GM20431 (cell line): Measurements from ENCODE around the gene BAK1.

Experiments
- in situ Hi-C: fragments of 300-500 bp; cut with MseI, MboI; formaldehyde crosslinking; loops from one replicate; pipeline ENCODE4 v1.15.0; 2020; ENCODE audit warnings: low sequenced_read_pairs; ENCODE audit not compliant: unreplicated experiment

The BAK1 gene

DNA sequence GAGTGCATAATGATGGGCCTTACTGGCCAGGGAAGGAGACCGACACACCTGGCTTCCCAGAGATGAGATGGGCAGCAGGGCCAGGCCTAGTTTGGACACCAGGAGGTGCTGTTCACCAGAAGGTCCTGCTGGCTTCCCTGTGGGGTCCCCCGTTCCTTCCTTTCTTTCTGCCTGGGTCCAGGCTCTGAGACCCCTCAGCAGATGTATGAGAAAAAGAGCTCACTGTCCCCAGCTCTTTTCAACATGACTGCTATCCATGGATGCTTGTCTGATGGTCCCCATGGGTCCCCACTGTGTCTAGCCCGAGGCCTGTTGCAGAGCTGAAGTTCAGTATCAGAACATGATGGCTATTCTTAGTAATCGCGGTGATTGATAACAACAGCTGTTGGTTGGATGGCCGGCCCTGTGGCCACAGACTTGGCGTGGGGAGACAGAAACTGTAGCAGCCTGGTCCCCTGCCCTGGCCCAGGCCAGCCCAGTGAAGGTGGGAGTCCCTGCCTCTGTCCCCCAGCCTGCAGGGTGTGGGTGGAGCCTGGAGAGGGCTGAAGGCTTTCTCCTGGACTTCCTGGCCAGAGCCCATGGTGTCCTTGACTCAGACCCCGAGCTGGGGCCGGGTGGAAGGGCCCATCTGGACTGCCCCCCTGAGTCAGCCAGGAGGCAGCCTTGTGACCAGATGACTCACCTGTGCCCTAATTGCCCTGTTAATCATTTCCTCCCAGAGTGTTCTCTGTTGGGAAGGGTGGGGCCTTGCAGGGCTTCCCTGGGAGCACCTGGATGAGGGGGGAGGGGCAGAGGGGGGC, 9.9 kb upstream of the BAK1 start:
- in situ Hi-C loops: loop anchor here (10.0 kb wide), 1 partner anchor 115 kb away; no protein-coding TSS in a partner anchor

DNA sequence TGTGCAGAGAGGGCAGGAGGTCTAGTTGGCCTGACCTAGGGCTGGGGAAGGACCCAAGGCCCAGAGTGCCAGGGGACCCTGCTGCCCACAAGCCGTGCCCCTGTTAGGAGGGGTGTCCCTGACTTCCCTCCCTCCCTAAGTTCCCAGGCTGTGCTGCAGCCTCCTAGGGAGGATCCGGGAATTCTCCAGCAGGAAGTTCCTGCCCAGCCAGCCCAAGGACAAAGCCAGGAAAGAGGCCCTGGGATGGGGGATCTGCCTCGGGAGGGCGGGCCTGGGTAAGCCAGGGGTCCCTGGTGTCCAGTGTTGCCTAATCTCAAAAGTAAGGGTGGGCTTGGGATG, 9.3 kb upstream of the BAK1 start:
- in situ Hi-C loops: loop anchor here (10.0 kb wide), 1 partner anchor 115 kb away; no protein-coding TSS in a partner anchor

DNA sequence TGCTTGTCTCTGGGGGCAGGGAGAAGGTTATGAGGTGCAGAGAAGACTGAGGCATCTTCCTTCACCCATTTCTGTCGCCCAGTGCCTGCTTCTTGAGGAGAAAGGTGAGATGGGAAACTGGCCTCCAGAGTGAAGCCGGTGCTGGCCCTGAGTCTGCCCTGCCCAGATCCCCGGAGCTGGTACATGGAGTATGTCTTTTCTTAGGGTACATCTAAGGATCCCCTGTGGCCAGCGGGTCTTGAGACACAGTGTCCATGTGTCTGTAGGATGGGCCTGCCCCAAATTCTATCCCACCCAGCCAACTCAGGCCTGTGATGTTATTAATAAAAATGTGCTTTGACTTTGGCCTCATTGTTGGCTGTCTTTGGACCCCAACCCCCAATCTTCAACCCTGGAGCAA, 8.8 kb upstream of the BAK1 start:
- in situ Hi-C loops: loop anchor here (10.0 kb wide), 1 partner anchor 116 kb away; no protein-coding TSS in a partner anchor

- in situ Hi-C loops: loop anchor here (10.0 kb wide), 1 partner anchor 117 kb away; no protein-coding TSS in a partner anchor
Measured at GRCh38 chr6:33587529-33587928, 7.5 kb upstream of the BAK1 start.

DNA sequence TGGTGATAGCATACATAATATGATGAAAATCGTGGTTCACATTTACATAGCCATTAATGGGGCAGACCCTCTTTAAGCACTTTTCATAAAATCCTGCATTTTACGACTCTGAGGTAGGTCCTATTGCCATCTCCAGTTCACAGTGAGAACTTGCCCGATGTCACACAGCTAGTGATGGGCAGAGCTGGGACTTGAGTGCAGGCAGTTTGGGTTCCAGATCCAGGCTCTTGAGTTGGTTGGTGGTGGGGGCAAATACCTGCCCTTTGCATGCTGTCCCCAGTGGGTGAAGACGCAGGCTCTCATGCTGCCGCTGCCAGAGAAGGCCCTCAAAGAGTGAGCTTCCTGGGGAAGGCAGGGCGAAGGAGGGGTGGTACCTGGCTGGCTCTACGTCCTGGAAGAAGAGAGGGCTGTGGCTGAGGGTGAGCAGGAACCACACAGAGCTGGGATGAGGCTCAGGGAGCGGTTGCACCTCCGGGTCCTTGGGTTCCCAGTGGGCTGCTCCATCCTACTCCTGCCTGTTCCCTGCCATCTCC, 6.1 kb upstream of the BAK1 start:
- in situ Hi-C loops: loop anchor here (10.0 kb wide), 1 partner anchor 119 kb away; no protein-coding TSS in a partner anchor

DNA sequence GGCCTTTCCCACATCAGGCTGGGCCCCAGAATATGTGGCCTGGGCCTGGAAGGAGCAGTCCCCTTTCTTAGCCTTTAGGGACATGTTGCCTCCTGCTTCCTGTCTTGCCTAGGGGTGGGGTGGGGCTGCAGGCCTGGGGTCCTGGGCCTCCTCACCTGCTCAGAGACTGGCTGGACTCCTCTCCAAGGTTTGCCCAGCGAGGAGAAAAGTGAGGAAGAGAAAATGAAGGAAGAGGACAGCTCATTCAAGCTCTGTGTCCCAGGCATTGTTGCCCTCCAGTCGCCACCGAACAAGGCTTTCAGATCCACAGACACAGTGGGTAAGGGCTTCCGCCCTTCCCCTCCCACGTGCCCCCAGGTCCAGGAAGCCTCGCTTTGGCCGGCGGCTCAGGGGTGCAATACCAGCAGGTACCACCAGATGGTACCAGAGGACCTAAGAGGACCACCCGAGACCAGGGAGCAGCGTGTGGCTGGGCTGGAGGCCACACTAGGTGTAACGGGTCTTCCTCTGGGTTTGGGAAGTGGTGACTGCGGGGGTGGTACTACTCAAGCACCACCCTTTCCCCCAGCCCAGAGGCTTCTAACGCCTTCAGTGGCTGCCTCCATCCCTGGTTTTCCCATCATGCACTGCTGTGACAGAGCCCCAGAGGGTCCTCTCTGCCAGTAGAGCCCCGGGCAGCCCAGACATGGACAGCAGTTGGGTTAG, 5.5 kb upstream of the BAK1 start:
- in situ Hi-C loops: loop anchor here (10.0 kb wide), 1 partner anchor 119 kb away; no protein-coding TSS in a partner anchor

- in situ Hi-C loops: loop anchor here (10.0 kb wide), 1 partner anchor 120 kb away; no protein-coding TSS in a partner anchor
Measured at GRCh38 chr6:33584700-33585402, 4.8 kb upstream of the BAK1 start.

GRCh38 chr6:33583591-33584155, 3.6 kb upstream of the BAK1 start:
- in situ Hi-C loops: loop anchor here (10.0 kb wide), 1 partner anchor 121 kb away; no protein-coding TSS in a partner anchor

DNA sequence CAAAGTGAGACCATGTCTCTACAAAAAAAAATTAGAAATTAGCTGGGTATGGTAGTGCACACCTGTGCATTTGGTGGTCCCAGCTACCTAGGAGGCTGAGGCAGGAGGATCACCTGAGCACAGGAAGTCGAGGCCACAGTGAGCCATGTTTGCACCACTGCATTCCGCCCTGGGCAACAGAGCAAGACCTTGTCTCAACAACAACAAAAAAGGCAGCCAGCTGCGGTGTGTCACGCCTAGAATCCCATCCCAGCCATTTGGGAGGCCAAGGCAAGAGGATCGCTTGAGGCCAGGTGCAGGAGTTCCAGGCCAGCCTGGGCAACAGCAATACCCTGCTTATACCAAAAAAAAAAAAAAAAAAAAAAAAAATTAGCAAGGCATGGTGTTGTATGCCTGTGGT, 1.1 kb upstream of the BAK1 start:
- in situ Hi-C loops: loop anchor here (10.0 kb wide), 1 partner anchor 124 kb away; no protein-coding TSS in a partner anchor

DNA sequence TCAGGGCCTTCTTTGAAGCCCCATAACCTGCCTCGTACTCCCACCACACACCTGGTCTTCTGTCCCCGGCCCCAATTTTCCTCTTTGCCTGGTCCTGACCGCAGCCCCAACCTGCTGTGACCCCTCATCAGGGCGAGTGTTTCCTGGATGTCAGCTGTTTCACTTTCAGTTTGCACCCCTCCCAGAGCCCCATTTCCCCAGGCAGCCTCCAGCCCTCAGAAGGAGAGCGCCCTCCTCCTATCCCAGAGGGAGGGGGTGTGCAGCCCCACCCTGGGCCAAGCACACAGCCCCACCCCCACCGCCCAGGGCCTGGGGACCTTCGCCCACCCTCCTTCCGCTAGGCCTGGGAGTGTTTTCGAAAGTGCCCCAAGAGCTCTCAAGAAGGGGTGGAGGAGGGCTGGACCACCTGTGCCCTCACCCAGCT, 1.5 kb downstream of the BAK1 start:
- in situ Hi-C loops: no loop called here

DNA sequence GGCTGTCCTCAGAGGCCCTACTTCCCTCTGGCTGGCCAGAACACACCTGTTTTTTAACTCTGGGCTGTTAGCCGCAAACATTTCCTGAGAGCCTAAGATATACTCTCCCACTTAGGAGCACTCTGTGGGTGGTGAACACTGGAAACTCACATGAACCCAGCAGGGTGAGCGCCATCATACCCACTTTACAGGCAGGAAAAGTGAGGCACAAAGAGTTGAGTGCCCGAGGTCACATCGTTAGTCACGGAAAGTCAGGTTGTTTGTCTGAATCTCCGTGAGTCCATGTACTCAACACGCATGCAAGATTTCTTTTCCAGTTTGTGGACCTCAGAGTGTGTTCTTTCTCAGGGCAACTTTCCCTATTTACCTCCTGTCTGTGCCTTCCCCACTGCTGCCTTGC, 1.9 kb downstream of the BAK1 start:
- in situ Hi-C loops: no loop called here

GRCh38 chr6:33577718-33578117, 2.4 kb downstream of the BAK1 start:
- in situ Hi-C loops: no loop called here

DNA sequence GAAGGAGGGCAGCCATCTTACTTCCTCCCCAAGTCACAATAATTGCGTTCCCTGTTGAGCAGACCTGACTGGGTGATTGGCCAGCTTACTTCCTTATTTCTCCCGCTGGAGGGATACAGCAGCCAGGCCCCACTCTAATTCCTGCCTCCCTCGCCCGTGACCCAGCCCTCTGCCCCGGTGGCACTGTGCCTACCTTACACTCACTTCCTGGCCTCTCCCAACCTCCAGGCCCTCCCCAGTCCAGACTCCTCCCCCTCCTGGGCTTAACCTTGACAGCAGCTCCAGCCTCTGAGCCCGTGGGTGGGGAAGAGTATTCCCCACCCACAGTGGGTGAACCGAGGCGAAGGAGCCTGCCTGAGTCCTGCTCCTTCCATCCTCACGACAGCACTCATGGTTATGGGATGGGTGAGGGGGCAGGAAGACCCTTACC, 3.0 kb downstream of the BAK1 start:
- in situ Hi-C loops: no loop called here

DNA sequence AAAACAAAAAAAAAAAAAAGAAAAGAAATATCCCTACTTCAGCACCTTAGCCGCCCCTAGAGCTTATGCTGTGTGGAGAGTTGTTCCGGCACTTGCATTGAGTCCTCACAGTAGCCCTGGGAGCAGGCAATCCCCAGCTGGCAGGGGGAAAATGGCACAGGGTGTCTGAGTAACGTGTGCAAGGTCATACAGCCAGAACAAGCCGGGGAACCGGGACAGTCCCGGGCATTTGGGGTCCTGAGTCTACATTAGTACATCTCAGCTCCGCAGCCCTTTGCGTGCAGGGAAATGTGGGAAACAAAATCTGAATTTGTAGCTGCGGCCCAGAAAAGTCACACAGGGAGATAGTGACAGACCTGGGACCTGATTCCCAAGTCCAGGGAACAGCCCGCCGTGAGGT, 3.4 kb downstream of the BAK1 start:
- in situ Hi-C loops: no loop called here

GRCh38 chr6:33575211-33575610, 4.9 kb downstream of the BAK1 start:
- in situ Hi-C loops: no loop called here

DNA sequence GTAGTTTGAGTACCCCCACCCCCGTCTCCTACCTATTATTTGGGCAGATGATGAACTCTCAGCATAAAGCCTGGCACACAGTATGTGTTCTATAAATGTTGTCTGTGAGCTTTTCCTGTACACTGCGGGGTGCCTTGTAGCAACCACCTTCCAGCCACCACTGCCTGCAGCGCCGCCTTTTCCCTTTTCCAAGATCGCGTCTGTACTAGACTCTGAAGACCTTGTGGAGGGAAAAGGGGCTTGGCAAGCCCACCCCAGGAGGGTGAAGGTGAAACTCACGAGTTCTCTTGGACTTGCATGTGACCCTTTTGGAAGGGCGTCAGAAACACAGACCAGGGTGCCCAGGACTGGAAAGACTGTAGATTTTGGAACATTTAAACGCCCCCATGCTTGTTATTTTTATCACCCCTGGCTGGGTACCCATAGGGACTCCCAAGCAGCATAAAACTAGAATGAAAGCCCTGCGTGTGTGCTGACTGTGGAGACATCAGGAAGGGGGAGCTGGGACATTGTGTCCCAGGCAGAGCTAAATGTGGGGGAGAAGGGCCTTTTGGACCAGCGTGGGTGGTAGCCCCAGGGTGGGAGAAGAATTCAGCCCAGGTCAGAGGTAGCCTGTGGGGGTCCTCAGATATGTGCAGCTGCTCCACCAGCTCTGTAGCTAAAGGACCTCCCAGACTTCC, 8.3 kb downstream of the BAK1 start:
- in situ Hi-C loops: no loop called here

DNA sequence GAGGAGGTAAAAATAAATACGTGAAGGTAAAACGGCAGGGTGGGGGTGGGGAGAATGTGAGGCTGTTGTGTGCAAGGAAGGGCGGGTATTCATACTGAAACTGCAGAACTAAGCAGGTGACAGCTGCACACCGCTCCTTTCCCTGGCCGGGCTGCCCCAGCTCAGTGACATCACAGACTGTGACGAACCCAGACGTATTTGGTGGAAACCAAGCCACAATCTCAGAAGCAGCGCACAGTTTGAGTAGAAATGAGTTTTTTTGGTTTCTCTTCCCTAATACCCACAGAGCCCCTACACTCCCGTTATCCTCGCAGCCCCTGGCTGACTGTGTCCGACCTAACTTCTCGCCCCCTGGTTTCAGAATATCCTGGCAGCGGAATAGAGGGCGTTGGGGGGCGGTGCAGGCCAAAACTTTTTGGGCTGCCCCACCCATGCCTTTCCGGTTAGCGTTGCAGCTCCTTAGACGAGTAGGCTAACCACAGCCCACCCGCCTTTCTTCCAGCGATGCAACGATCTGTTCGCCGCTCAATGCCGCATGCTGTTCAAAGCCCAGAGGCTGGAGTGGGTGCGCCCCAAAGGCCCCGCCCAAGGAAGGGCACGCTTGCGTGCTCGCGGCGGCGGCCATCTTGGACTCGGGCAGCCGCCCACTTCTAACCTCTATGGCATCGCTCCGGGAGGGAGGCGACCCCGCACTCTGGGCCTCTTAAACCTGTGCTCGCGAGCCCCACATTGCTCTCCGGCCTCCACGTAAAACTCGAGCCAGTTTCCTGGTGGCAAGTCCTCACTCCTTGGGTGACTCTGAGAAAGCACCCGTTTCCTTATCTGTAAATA, 9.1 kb downstream of the BAK1 start:
- in situ Hi-C loops: no loop called here

DNA sequence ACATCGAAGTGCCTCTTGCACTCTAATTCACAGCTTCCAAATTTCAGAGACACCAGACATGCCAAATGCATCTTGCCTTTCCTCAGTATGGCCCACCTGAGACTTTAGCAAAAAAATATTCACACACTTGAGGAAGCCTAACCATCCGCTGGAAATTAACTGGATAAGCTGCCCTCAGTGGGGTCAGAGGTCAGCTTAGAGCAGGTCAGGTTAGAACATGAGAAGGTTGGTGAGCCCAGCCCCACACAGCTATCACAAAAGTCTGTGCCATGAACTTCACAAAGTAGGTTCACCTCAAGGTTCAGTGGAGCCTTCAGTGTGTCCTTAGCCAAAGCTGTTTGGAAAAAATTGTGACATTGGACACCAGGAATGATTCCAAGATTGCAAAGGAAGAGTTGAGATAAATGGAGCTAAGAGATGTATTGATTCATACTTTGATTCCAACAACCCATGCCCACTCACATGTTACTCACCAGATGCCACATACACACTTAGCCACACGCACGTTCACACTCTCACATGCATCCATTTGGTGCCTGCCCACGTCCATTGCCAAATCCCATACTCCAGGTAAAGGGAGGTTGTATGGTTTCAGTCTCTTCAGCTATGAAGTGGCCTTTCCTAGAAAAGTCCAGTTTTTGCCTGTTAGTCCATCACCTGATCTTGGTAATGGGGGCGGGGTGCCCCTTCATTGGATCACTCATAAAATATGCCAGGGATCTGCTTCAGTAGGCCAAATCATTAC, 11.1 kb downstream of the BAK1 start:
- in situ Hi-C loops: no loop called here
